HG03469 (cell line): ENCODE measurements around the gene IL37.

ENCODE experiments used
- ATAC-seq: cut with Tn5 transposase; IDR thresholded peaks from one replicate; pipeline ENCODE4 v1.9.1; 2021; ENCODE audit warnings: mild to moderate bottlenecking, moderate library complexity, moderate number of reproducible peaks; ENCODE audit not compliant: unreplicated experiment

Gene IL37

GRCh38 chr2:112910865-112911264, at the start of gene IL37:
Gene IL37, plus strand, starts transcription at chr2:112911165. Its CDS starts 1,848 bp downstream, at chr2:112913013.
- no peak for ATAC-seq

GRCh38 chr2:112864072-112864471, 46.9 kb upstream of the IL37 start:
- no peak for ATAC-seq

- no peak for ATAC-seq
Observed at GRCh38 chr2:112866128-112866835, 44.7 kb upstream of the IL37 start.

GRCh38 chr2:112867701-112868631, 43.0 kb upstream of the IL37 start:
- ATAC-seq = no peak

- ATAC-seq = no peak
Observed at GRCh38 chr2:112869258-112869842, 41.6 kb upstream of the IL37 start.

- no peak for ATAC-seq
Observed at GRCh38 chr2:112870841-112871835, 39.8 kb upstream of the IL37 start.

- ATAC-seq = no peak
Observed at GRCh38 chr2:112876257-112876970, 34.6 kb upstream of the IL37 start.

- no peak for ATAC-seq
Observed at GRCh38 chr2:112876971-112877361, 34.0 kb upstream of the IL37 start.

GRCh38 chr2:112877423-112877822, 33.5 kb upstream of the IL37 start:
- no peak for ATAC-seq

- no peak for ATAC-seq
Observed at GRCh38 chr2:112879491-112880041, 31.4 kb upstream of the IL37 start.

- no peak for ATAC-seq
Observed at GRCh38 chr2:112880091-112880531, 30.9 kb upstream of the IL37 start.

- ATAC-seq = no peak
Observed at GRCh38 chr2:112880696-112881095, 30.3 kb upstream of the IL37 start.

- peak; percentile 48 for ATAC-seq
Observed at GRCh38 chr2:112881217-112881985, 29.6 kb upstream of the IL37 start.

GRCh38 chr2:112883669-112884068, 27.3 kb upstream of the IL37 start:
- no peak for ATAC-seq

- ATAC-seq = peak; percentile 65
Observed at GRCh38 chr2:112884869-112885505, 26.0 kb upstream of the IL37 start.

- ATAC-seq = no peak
Observed at GRCh38 chr2:112885506-112885902, 25.5 kb upstream of the IL37 start.

GRCh38 chr2:112886291-112886690, 24.7 kb upstream of the IL37 start:
- no peak for ATAC-seq
